Measurements from ENCODE around the gene TBC1D32. TPM values are rescaled to one million over a fixed set of nuclear protein-coding genes. Genes with fewer than 3 reads are reported as not detected.

TBC1D32 gene
- 0.93 to 1.8 TPM (median 1.1 TPM) in 5 replicates for total RNA-seq (2022; extraction: Qiagen RNA extraction)

DNA sequence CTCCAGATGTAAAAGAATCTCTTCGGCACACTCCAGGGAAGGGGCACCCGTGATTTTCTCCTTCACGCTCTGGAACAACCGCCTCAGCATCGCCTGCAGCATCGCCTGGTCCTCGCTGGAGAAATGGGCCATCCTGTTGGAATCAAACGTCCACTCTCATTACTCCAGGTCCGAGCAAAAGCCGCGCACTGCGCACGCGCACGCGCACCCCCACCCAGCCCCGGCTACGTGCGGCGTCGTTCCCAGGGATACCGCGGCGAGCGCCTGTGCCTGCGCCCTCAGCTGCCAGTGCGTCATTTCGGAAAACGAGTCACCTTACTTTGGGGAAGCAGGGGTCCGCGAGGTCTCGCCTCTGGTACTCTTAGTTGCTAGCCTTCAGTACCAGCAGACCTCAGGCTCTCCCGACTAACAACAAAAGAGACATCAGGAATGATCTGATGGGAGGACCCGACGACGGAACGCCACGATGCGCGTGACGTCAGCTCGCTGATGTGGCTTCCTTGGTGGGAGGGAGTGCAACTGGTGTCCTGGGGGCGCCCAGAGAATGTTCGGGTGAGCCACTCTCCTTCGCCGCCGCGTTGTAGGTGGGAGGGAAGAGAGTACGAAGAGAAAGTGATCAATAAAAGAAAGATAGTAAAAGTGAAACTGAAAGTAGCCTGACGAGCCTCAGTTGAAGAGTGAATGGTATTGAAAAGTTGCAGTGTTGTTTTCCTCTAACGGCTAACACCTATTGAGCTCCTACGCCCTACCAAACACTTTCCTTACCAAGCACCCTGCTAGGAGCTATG is at the start of gene TBC1D32:
TBC1D32 (minus strand) TSS at position 182 of the 788 bp plus-strand sequence; CDS start at position 132, 50 bp downstream.

Other genes with a start within 250 kb of the TBC1D32 start
- 60.6 to 85.8 TPM (median 77.1 TPM) in 5 replicates for gene GJA1, start 101.2 kb upstream of the TBC1D32 start, total RNA-seq (2022; extraction: Qiagen RNA extraction)

All from A549 treated with CORT108297 at 1 μM for 4 hours (cell line).